Endothelial cell of umbilical vein (primary cell): Measurements from ENCODE around the gene GCNT2.

Experiments used
- EZH2 ChIP-seq: IDR thresholded peaks from 2 replicates; pipeline ENCODE4 v1.6.1; 2012; ENCODE audit warnings: borderline replicate concordance, low read depth, mild to moderate bottlenecking, moderate library complexity, low read length, inconsistent platforms; ENCODE audit not compliant: severe bottlenecking
- JUN ChIP-seq: IDR thresholded peaks from 2 replicates; pipeline ENCODE4 v1.6.1; 2011; ENCODE audit warnings: borderline replicate concordance, low read depth; ENCODE audit not compliant: insufficient read length, insufficient read depth
- POLR2A ChIP-seq: IDR thresholded peaks from 2 replicates; pipeline ENCODE4 v1.6.1; 2012; ENCODE audit warnings: low read depth, mild to moderate bottlenecking, control low read depth, low read length
- TF ChIP-seq, protein P1 (sequence below), 2 donors: IDR thresholded peaks; 1 replicate in 1 of 2; 2 replicates in 1 of 2; pipeline ENCODE4 v1.5.1; 2011; ENCODE audit warnings: low read length in 2 of 2, mild to moderate bottlenecking in 2 of 2, moderate library complexity in 2 of 2, control low read depth in 1 of 2, inconsistent platforms in 1 of 2, low read depth in 1 of 2; ENCODE audit not compliant: insufficient read depth in 1 of 2; ENCODE audit errors: extremely low read depth in 1 of 2

DNA sequence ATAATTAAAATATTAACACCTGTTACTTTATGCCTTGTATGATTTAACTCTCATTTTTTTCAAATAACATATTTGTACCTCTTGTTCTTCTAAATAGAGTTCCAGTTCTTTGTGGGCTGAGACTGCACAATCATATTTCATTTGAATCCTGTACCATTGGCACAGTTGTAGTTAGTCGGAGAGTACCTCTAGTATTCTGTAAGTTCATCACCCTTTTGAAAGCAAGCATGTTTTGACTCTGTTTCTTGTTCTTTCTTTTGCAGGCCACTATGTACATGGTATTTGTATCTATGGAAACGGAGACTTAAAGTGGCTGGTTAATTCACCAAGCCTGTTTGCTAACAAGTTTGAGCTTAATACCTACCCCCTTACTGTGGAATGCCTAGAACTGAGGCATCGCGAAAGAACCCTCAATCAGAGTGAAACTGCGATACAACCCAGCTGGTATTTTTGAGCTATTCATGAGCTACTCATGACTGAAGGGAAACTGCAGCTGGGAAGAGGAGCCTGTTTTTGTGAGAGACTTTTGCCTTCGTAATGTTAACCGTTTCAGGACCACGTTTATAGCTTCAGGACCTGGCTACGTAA is 105.1 kb downstream of the GCNT2 start:
- TF ChIP-seq, protein P1, sequence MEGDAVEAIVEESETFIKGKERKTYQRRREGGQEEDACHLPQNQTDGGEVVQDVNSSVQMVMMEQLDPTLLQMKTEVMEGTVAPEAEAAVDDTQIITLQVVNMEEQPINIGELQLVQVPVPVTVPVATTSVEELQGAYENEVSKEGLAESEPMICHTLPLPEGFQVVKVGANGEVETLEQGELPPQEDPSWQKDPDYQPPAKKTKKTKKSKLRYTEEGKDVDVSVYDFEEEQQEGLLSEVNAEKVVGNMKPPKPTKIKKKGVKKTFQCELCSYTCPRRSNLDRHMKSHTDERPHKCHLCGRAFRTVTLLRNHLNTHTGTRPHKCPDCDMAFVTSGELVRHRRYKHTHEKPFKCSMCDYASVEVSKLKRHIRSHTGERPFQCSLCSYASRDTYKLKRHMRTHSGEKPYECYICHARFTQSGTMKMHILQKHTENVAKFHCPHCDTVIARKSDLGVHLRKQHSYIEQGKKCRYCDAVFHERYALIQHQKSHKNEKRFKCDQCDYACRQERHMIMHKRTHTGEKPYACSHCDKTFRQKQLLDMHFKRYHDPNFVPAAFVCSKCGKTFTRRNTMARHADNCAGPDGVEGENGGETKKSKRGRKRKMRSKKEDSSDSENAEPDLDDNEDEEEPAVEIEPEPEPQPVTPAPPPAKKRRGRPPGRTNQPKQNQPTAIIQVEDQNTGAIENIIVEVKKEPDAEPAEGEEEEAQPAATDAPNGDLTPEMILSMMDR (IDR thresholded peaks at IDR 0.05; ENCODE audit: extremely low read depth in 1 of 2, insufficient read depth in 1 of 2, low read depth in 1 of 2, low read length in 2 of 2): no peak
- no peak for TF ChIP-seq JUN
- TF ChIP-seq EZH2: no peak
- TF ChIP-seq POLR2A: no peak
